Dedifferentiated amniotic fluid mesenchymal stem cell (primary cell): ENCODE measurements around the gene C6orf120.

Source experiments
- DNase-seq: peaks from one replicate; pipeline ENCODE4 v3.0.0-alpha.2; 2016; ENCODE audit errors: extremely low spot score

Gene C6orf120

DNA sequence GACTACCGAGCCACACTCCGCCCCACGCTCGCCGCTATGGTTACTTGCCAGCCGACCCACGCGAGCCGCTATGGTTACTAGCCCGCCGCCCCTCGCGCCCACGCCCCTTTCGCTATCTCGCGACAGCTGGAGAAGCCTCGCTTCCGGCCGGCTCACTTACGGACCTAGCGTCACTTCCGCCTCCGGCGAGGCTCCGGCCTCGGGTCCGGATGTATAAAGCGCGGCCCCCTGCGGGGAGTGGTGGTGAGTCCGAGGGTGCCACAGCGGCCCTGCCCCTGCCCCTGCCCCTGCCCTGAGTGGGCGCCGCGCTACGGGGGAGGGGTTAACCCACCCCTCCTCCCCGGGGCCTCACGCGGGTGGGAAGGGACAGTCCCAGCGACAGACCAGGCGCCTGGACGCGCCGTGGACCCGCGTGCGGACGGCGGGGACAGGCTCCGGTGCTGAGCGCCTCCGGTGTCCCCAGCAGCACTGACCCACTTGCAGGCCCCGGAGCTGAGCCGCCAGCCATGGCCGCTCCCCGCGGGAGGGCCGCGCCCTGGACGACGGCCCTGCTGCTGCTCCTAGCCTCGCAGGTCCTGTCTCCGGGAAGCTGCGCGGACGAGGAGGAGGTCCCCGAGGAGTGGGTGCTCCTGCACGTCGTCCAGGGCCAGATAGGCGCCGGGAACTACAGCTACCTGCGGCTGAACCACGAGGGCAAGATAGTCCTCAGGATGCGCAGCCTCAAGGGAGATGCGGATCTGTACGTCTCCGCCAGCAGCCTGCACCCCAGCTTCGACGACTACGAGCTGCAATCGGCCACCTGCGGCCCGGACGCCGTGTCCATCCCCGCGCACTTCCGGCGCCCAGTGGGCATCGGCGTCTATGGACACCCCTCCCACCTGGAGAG is at the start of gene C6orf120, which contains the start of gene WDR27:
TSS of gene C6orf120 (plus strand) at position 173 of the 886 bp plus-strand sequence. CDS start at position 507, 334 bp downstream.
TSS of gene WDR27 (minus strand) at position 76 of the 886 bp plus-strand sequence. CDS start 13,024 bp downstream, outside the sequence.
- DNase-seq = peak; percentile 97

DNA sequence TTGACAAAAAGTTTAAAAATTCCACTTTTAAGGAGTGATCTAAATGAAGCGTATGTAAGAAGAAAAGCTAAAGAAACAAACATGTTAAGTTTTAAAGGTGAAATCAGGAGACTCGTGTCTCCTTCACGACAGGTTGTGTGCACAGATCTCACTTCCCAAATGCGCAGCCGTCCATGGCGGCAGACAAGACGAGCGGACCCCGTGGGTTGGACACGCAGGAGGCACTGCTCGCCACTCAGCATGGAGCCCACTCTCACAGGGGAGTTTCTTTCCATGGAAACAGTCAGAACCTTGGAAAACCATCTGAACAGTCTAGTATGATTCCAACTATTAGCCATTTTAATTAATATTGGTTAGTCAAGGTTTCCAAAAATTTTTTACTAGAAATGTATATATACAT is 49.0 kb upstream of the C6orf120 start:
- DNase-seq = no peak

DNA sequence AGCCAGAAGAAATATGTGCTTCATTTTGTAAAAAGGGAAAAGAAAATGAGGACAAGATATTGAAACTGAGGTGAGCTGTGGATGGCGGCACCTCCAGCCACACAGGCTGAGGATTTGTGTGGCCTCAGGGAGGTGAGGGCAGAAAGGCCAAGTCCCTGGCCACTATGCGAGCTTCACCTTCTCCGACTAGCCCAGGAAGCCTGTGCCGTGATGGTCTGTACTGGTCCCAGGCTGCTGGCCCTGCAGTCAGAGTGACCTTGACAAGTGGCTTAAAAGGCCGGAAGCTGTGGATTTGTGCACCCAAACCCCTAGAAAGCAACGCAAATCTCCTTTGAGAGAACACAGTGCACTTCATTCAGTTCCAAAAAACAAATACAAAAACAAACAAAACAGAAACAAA is 48.2 kb upstream of the C6orf120 start:
- no peak for DNase-seq

DNA sequence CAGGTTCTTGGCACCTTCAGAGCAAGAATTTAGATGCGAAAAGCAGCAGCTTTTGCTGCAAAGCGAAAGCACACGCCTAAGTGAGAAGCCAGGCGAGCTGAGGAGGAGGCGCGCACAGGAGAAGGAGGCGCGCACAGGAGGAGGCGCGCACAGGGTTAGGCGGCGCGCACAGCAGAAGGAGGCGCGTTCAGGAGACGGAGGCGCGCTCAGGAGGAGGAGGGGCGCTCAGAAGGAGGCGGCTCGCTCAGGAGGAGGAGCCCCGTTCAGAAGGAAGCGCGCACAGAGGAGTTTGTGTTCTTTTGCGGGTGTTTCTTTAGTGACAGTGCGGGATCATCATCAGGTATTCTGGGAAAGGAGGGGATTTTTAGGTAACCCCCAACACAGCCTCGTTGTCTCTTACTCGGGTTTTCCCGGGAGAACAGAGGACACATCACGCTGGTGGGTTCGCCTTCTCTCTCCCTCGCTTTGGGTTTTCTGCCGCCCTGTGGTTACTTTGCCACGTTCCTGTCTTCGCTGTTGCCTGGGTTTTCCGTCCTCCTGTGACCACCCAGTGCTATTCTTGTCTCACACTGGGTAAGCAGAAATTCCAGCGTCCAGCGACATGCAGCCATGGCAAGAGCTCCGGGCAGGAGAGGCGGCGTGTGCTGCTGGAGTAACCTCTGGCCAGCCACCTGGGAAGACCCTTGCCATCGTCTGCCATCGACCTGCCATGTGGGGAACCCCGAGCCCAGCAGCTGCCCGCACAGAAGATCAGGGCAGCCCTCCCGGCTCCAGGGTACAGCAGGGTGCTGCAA is 47.1 kb upstream of the C6orf120 start:
- peak; percentile 27 for DNase-seq

DNA sequence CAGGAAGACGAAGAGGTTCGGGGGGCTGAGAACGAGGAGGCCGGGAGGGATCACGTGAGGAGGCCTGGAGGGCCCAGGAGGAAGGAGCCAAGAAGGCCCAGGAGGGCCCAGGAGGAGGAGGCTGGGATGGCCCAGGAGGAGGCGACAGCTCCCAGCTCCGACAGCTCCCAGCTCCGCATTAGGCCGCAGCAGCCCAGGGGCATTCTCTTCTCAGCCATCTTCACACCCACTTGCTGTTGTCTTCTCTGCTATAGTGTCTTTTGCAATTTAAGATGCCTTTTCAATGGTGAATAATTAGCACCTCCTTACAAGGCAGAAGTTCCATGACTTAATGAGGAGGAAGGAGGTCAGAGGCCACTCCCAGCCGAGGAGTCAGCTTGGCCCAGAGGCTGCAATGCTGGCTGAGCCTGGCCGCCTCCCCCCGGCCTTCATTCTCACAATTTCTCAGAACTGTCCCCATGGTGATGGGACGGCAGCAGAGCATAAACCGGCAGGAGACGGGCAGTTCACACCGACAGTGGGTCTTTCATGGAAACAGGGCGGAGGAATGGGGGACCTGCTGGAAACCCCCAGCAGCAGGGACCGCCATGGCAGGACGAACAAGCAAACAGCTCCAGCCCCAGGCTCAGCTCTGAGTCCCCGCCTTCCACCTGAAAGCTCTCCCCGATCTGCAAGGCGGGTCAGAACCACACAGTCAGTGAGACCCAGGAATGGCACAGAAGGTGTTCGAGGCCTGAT is 45.2 kb upstream of the C6orf120 start:
- DNase-seq = no peak

DNA sequence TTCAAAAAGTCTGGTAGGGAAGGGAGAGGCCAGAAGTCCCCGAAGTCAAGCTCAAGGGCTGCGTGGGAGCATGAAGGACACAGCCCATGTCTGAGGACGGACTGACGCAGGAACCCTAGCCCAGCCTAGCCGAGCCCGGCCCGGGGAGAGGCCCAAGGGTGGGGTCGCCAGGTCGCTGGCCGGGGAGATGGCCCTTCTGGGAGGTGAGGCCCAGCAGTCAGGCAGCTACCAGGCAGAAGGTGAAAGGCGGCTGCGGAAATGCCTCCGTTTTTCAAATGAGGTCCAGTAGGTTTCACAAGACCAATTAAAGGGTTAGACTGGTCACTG is 44.7 kb upstream of the C6orf120 start:
- no peak for DNase-seq

DNA sequence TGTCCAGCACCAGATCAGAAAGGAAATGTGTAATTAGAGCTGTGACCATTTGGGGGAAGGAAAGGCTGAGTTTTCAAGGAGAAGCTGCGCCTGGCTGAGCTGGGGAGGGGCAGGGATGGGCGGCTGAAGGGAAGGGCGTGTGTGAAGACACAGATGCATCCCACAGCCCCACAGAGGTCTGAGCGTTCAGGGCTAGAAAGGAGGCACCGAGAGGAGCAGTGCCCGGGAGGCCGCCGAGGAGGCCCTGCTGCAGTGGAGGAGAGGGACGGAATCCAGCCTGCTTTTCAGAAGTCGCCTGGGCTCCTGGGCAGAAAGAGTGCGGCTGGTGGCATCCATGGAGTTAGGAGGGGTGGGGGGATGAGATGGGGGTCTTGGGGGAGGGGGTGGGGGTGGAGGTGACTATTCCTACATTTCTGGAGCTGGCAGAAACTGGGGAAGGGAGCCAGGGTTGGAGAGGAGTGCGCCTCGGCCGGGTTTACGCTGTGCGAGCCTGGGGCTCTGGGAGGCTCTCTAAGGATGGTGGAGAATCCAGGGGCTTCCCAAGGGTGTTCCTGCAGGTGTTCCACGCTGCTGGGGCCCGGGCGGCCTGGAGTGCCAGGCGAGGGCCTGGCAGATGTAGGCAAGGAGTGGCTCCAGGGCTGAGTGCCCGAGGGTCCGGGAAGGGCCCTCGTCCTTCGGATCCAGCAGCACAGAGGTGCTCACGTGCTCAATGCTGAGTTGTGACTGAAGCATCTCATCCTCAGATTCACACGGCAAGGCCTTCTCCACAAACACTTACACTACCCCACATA is 41.9 kb upstream of the C6orf120 start:
- no peak for DNase-seq

DNA sequence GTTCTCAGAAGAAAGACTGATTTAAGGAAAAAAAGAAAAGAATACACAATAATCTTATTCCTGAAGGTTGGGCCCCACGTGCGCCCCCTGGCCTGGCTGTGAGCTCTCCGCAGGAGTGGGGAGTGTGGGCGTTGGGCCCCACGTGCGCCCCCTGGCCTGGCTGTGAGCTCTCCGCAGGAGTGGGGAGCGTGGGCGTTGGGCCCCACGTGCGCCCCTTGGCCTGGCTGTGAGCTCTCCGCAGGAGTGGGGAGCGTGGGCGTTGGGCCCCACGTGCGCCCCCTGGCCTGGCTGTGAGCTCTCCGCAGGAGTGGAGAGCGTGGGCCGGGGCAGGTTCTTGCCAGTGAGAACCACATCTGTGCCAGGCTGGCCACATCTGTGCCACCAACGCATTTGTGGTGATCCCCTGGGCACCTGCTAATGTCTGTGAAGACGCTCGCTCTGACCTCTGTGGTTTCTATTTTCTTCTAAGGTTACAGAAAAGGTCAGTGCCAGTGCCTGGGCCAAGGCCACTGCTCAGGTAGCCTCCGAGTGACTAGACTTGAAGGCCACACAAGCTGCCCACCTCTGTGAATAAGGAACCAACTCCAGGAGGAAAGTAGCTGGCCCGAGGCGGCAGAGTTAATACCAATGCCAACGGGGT is 41.1 kb upstream of the C6orf120 start:
- DNase-seq = no peak

DNA sequence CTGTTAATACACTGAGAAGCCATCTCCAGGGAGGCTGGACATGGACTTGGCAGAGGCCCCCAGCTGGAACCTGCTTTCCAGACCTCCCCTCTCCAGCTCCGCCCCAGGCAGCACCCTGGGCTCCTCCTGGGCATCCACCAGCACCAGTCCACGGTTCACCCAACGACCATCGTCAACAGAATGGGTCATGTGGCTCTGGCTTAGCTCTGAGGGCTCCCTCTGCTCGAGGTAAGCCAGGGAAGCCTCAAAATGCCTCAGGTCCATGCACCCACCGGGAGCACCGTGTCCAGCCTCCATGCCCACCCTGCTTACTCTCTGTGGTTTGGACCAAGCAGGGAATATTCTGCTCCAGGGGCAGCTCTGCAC is 40.6 kb upstream of the C6orf120 start:
- DNase-seq = no peak

DNA sequence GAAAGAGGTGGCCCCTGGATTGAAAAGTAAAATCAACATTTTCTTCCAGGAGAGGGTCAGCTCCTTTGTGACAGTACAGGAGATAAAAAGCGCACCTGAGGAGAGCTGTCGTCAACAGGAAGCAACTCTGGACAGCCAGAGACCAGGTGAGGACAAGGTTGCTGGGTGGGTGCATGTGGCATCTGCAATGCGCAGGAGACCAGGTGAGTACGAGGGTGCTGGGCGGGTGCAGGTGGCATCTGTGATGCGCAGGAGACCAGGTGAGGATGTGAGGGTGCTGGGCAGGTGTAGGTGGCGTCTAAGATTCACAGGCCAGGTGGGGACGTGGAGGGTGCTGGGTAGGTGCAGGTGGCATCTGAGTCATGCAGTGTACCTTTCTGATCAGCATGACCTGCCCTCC is 38.5 kb upstream of the C6orf120 start:
- DNase-seq = no peak

DNA sequence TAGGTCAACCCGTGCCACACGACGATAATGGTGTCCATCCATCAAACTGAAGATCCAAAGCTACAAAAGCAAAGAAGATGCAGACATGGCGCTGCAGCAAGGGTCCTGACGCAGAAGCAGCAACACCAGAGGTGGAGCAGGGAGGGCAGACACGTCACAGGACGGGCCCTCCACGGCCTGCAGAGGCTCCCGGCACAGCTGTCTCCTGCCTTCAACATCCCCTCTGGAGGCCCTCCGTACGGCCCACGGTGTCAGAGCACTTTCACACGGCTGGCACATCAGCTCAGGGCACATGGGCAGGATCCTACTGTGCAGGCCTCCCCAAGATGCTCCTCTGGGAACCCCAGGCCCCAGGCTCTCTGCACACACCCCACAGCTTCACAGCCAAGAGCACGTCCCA is 37.7 kb upstream of the C6orf120 start:
- no peak for DNase-seq

DNA sequence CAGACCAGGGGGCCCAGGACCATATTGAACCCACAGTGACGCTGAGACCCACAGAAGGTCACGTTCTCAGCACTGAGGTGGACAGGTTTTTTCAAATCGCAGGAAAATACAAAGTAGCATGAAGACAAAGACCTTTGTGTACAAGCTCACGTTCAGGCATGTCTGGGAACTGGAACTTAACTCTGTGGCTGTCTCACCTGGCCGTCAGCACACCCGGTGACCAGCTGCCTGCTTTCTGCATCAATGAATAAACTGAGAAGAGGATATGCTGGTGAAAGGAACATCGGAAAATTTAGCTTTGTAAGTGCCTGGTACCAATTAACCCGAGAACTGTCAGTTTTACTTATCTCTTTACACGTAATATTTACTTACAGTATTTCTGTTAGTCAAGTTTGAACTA is 36.6 kb upstream of the C6orf120 start:
- DNase-seq = no peak

DNA sequence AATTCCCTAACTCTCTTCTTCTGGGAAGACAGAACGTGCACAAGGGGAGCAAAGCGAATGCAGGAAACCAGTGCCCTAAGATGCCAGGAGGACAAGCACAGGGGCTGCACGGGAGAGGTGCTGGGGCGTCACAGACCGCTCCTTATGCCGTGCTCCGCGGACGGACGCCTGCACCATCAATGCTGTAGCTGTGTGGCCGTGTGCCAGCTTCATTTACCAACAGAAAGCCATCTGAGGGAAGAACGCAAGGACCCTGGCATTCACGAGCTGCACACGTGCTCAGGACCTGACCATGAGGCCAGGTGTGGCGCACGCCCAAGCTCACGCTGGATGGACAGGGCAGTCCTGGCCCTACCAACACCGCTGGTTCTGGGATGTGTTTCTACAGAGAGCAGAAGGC is 35.5 kb upstream of the C6orf120 start:
- no peak for DNase-seq

DNA sequence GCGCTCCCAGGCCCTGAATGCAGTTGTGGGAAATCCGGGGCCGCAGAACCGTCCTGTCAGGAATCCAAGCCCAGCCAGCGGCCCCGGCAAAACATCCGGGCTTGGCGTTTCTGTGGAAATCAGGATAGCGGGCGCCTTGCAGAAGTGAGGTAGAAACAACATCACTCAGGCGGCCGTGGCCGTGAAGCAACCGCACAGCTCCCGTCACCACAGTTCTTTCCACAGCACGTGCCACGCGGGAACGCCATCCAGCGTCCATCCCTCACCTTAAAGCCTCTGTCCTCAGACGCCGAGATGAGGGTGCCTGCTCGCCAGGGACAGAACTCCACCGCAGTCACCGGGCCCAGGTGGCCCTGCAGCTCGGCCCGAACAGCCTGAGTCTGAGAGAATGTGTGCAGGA is 34.2 kb upstream of the C6orf120 start:
- DNase-seq = no peak

DNA sequence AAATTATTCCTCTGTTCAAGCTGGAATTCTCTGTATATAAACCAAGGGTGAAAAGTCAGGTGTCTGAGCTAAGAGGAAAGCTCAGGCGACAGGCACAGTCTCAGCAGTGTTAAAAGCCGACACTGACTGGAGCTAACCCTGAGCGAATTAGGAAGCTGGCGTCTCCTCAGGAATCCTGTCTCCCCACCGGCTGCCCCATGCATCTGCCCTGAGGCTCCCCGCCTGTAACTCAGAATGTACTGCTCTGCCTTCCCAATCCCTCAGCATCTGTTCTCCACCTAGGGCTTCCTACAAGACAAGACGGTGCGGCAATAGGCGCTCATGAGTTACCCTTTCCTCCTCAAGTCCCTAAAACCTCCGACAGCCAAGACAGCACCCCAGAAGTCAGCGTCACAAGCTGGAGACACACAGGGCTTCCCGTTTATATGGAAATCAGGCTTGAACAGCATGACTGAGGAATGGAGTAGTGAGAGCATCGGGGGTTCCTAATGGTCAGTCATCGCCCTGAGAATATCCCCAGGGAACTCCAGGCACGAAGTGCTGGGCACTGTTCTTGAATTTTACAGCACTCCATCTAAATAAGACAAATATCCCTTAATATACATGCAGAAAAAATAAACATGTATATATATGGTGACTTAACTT is 33.6 kb upstream of the C6orf120 start:
- DNase-seq = no peak

DNA sequence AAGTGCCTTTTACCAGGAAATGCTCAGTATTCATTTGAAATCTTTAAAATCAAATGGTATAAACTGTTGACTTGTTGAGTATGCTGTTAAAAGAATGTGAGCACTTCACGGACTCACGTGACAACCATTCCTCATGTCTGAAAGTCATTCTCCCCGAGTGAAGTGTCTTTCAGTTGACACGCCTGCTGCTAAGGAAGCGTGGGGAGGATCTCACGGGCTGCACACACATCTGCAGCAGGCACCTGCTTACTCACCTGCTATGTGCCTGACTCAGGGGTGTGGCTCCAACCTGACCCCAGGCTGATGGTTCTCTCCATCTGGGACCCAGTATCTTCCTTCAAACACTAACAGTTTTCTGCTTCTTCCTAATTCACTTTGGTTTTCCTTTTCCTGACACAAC is 32.8 kb upstream of the C6orf120 start:
- DNase-seq = no peak

DNA sequence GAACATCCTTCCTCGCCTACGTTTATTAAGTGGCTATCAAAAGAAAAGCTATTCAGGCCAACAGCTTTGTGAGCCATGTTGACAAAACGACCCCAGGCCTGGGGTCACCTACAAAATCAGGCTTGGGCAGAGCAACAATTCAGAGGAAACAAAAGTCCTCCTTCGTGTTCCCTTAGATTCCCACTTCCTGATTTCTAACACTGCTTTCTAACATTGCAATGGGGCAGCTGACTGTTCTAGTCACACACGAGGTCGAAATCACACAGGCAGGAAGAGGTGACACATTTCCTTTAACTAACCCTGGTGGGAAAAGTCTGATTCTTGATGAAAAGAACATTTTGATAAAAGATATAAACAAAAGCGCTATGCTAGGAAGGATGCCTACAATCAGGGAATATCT is 32.0 kb upstream of the C6orf120 start:
- DNase-seq = no peak

DNA sequence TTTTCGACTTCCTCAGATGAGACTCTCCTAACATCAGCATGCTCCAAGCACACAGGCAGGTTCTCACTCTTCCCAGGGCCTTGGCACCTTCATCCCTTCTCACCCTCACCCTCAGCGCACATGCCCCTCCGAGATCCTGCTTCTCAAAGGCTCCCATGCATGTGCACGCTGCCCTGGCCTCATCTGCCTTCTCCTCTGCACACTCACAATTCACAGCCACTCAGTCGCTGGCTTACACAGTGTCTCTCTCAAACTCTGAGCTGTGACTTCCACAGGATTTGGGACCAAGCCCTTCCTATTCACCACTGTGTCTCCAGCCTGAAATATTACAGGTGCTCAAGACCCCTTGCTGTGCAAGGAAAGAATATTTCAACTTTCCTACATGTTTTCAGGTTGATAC is 30.4 kb upstream of the C6orf120 start:
- no peak for DNase-seq

DNA sequence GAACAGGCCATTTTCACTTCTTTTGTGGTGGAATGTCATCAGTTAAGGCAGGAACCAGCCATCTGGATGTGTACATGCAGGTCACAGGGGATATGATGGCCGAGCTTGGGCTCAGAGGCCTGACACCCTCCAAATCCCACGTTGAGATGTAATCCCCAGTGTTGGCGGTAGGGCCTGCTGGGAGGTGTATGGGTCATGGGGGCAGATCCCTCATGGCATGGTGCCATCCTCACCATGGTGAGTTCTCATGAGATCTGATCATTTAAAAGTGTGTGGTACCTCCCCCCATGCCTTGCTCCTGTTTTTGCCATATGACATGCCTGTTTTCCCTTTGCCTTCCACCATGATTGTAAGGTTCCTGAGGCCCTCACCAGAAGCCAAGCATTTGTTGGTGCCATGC is 26.9 kb upstream of the C6orf120 start:
- DNase-seq = no peak

DNA sequence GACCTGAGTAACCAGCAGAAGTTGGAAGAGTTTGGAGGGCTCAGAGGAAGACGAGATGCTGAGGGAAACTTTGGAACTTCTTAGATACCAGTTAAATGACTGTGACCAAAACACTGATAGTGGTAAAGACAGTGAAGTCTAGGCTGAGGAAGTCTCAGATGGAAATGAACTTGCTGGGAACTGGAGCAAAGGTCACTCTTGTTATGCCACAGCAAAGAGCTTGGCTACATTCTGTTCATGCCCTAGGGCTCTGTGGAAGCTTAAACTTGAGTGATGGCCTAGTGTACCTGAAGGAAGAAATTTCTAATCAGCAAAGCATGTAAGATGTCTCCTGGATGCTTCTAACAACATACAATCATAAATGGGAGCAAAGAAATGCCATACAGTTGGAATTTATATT is 24.8 kb upstream of the C6orf120 start:
- DNase-seq = no peak

DNA sequence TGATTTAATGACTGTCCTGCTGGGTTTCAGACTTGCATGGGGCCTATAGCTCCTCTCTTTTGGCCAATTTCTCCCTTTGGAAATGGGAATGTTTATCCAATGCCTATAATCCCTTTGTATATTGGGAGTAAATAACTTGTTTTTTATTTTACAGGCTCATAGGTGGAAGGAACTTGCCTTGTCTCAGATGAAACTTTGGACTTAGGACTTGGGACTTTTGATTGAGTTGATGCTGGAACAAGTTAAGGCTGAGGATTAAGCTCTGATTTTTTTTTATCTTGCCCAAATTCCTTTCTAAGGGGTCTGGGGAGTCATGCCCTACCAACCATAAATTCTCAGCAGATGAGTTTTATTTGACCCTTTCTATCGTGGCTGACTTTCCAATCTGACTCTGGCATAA is 23.6 kb upstream of the C6orf120 start:
- no peak for DNase-seq
